ENCODE data around the gene ACACA. TPM values are rescaled to one million over a fixed set of nuclear protein-coding genes. Genes with fewer than 3 reads are reported as not detected.

The ACACA gene
- total RNA-seq, 2 experiments from 2014 or later: 38.6 to 46.3 TPM

GRCh38 chr17:37225465-37225864 lies 181.2 kb downstream of the ACACA start:
- ChIA-PET POLR2A (no interaction called here), CTCF (interaction anchor here (1.0 to 1.3 kb wide), 2 partner anchors 13 to 148 kb away, joined by 3 read pairs; no protein-coding TSS in a partner anchor)
- Mint-ChIP-seq H3K9me3 (no peaks in the 10 kb centered on the region), H3K36me3 (ENCODE audit: low read depth) (peaks cover 12% of the 10 kb centered on the region), H3K4me3 (no peak overlapping the region), H3K4me1 (peaks cover 4% of the 10 kb centered on the region), H3K27ac (no peak overlapping the region), H3K27me3 (no peaks in the 10 kb centered on the region)
- DNase-seq: no peak

GRCh38 chr17:37221865-37222264 lies 184.8 kb downstream of the ACACA start:
- Mint-ChIP-seq H3K4me3 (no peak overlapping the region), H3K27me3 (no peaks in the 10 kb centered on the region), H3K9me3 (no peaks in the 10 kb centered on the region)

GRCh38 chr17:37220607-37220953 lies 186.1 kb downstream of the ACACA start:
- no peaks in the 10 kb centered on the region for H3K9me3 Mint-ChIP-seq
- ChIA-PET CTCF (no interaction called here), POLR2A (no interaction called here)
- H3K27ac Mint-ChIP-seq: no peak overlapping the region
- H3K27me3 Mint-ChIP-seq: no peaks in the 10 kb centered on the region
- H3K4me3 Mint-ChIP-seq: no peak overlapping the region
- peaks cover 20% of the 10 kb centered on the region for H3K36me3 Mint-ChIP-seq (ENCODE audit: low read depth)
- peak; percentile 60 for DNase-seq
- H3K4me1 Mint-ChIP-seq: peaks cover 9% of the 10 kb centered on the region

More at GRCh38 chr17:37221865-37222264, 184.8 kb downstream of the ACACA start:
- no peak for DNase-seq
- Mint-ChIP-seq H3K27ac (no peak overlapping the region), H3K4me1 (peaks cover 9% of the 10 kb centered on the region), H3K36me3 (ENCODE audit: low read depth) (peaks cover 15% of the 10 kb centered on the region)
- ChIA-PET CTCF (no interaction called here), POLR2A (no interaction called here)

- DNase-seq: no peak
- Mint-ChIP-seq H3K27me3 (no peaks in the 10 kb centered on the region), H3K4me3 (no peak overlapping the region), H3K9me3 (no peaks in the 10 kb centered on the region), H3K36me3 (ENCODE audit: low read depth) (peaks cover 20% of the 10 kb centered on the region), H3K4me1 (peaks cover 9% of the 10 kb centered on the region), H3K27ac (no peak overlapping the region)
- CTCF ChIA-PET: interaction anchor here (1.3 kb wide), 1 partner anchor 9 kb away, joined by 4 read pairs; no protein-coding TSS in a partner anchor
- POLR2A ChIA-PET: no interaction called here
Observed at GRCh38 chr17:37219876-37220606, 186.6 kb downstream of the ACACA start.

GRCh38 chr17:37218849-37219248 lies 187.8 kb downstream of the ACACA start:
- Mint-ChIP-seq H3K4me1 (peaks cover 9% of the 10 kb centered on the region), H3K9me3 (no peaks in the 10 kb centered on the region), H3K36me3 (ENCODE audit: low read depth) (peaks cover 20% of the 10 kb centered on the region), H3K27me3 (no peaks in the 10 kb centered on the region), H3K27ac (no peak overlapping the region), H3K4me3 (no peak overlapping the region)
- no peak for DNase-seq
- ChIA-PET CTCF (interaction anchor here (1.3 kb wide), 1 partner anchor 8 kb away, joined by 4 read pairs; no protein-coding TSS in a partner anchor), POLR2A (no interaction called here)

- Mint-ChIP-seq H3K36me3 (ENCODE audit: low read depth) (peaks cover 5% of the 10 kb centered on the region), H3K4me3 (no peak overlapping the region), H3K27ac (no peak overlapping the region), H3K4me1 (no peaks in the 10 kb centered on the region), H3K9me3 (no peaks in the 10 kb centered on the region), H3K27me3 (no peaks in the 10 kb centered on the region)
- CTCF ChIA-PET: no interaction called here
- no peak for DNase-seq
- POLR2A ChIA-PET: no interaction called here
Observed at GRCh38 chr17:37214416-37214815, 192.2 kb downstream of the ACACA start.

- no peaks in the 10 kb centered on the region for H3K27me3 Mint-ChIP-seq
- H3K36me3 Mint-ChIP-seq (ENCODE audit: low read depth): peaks cover 7% of the 10 kb centered on the region
- no peaks in the 10 kb centered on the region for H3K9me3 Mint-ChIP-seq
- ChIA-PET CTCF (interaction anchor here (0.7 kb wide), 2 partner anchors 54 to 342 kb away, joined by 4 to 5 read pairs; no protein-coding TSS in a partner anchor), POLR2A (no interaction called here)
- no peak overlapping the region for H3K4me3 Mint-ChIP-seq
- DNase-seq: no peak
- H3K4me1 Mint-ChIP-seq: no peaks in the 10 kb centered on the region
- H3K27ac Mint-ChIP-seq: no peak overlapping the region
Observed at GRCh38 chr17:37213927-37214326, 192.7 kb downstream of the ACACA start.

GRCh38 chr17:37212179-37212578 lies 194.5 kb downstream of the ACACA start:
- H3K36me3 Mint-ChIP-seq (ENCODE audit: low read depth): peaks cover 10% of the 10 kb centered on the region
- H3K9me3 Mint-ChIP-seq: no peaks in the 10 kb centered on the region
- POLR2A ChIA-PET: no interaction called here
- no peak overlapping the region for H3K27ac Mint-ChIP-seq
- H3K4me1 Mint-ChIP-seq: no peaks in the 10 kb centered on the region
- no peak for DNase-seq
- CTCF ChIA-PET: interaction anchor here (0.8 to 1.1 kb wide), 3 partner anchors 14 to 88 kb away, joined by 3 read pairs; no protein-coding TSS in a partner anchor
- no peak overlapping the region for H3K4me3 Mint-ChIP-seq
- no peaks in the 10 kb centered on the region for H3K27me3 Mint-ChIP-seq

- peaks cover 10% of the 10 kb centered on the region for H3K36me3 Mint-ChIP-seq (ENCODE audit: low read depth)
- no peak overlapping the region for H3K4me3 Mint-ChIP-seq
- DNase-seq: no peak
- ChIA-PET POLR2A (no interaction called here), CTCF (interaction anchor here (0.6 to 1.7 kb wide), 5 partner anchors 8 to 385 kb away, joined by 3 to 9 read pairs (median 3); no protein-coding TSS in a partner anchor)
- no peaks in the 10 kb centered on the region for H3K4me1 Mint-ChIP-seq
- H3K27ac Mint-ChIP-seq: no peak overlapping the region
- H3K9me3 Mint-ChIP-seq: no peaks in the 10 kb centered on the region
- no peaks in the 10 kb centered on the region for H3K27me3 Mint-ChIP-seq
Observed at GRCh38 chr17:37211136-37211535, 195.5 kb downstream of the ACACA start.

- POLR2A ChIA-PET: no interaction called here
- Mint-ChIP-seq H3K4me3 (no peak overlapping the region), H3K27ac (no peak overlapping the region), H3K36me3 (ENCODE audit: low read depth) (peaks cover 17% of the 10 kb centered on the region), H3K4me1 (no peaks in the 10 kb centered on the region), H3K9me3 (no peaks in the 10 kb centered on the region), H3K27me3 (no peaks in the 10 kb centered on the region)
- no peak for DNase-seq
- CTCF ChIA-PET: interaction anchor here (1.1 kb wide), 1 partner anchor 33 kb away, joined by 4 read pairs; no protein-coding TSS in a partner anchor
Observed at GRCh38 chr17:37207103-37207502, 199.5 kb downstream of the ACACA start.

GRCh38 chr17:37206299-37206698 lies 200.3 kb downstream of the ACACA start:
- no peak overlapping the region for H3K27ac Mint-ChIP-seq
- no peaks in the 10 kb centered on the region for H3K9me3 Mint-ChIP-seq
- ChIA-PET POLR2A (no interaction called here), CTCF (no interaction called here)
- no peaks in the 10 kb centered on the region for H3K4me1 Mint-ChIP-seq
- H3K4me3 Mint-ChIP-seq: no peak overlapping the region
- no peak for DNase-seq
- H3K27me3 Mint-ChIP-seq: no peaks in the 10 kb centered on the region
- peaks cover 17% of the 10 kb centered on the region for H3K36me3 Mint-ChIP-seq (ENCODE audit: low read depth)

- H3K36me3 Mint-ChIP-seq (ENCODE audit: low read depth): peaks cover 15% of the 10 kb centered on the region
- ChIA-PET CTCF (no interaction called here), POLR2A (no interaction called here)
- no peaks in the 10 kb centered on the region for H3K9me3 Mint-ChIP-seq
- no peaks in the 10 kb centered on the region for H3K4me1 Mint-ChIP-seq
- H3K27me3 Mint-ChIP-seq: no peaks in the 10 kb centered on the region
- DNase-seq: no peak
- H3K27ac Mint-ChIP-seq: no peak overlapping the region
- no peak overlapping the region for H3K4me3 Mint-ChIP-seq
Observed at GRCh38 chr17:37200497-37200896, 206.1 kb downstream of the ACACA start.

GRCh38 chr17:37197336-37197735 lies 209.3 kb downstream of the ACACA start:
- CTCF ChIA-PET: no interaction called here
- Mint-ChIP-seq H3K4me3 (no peak overlapping the region), H3K27me3 (no peaks in the 10 kb centered on the region), H3K4me1 (no peaks in the 10 kb centered on the region), H3K36me3 (ENCODE audit: low read depth) (peaks cover 10% of the 10 kb centered on the region), H3K9me3 (no peaks in the 10 kb centered on the region), H3K27ac (no peak overlapping the region)
- POLR2A ChIA-PET: no interaction called here
- DNase-seq: no peak

GRCh38 chr17:37194208-37194607 lies 212.4 kb downstream of the ACACA start:
- Mint-ChIP-seq H3K9me3 (no peaks in the 10 kb centered on the region), H3K27ac (no peak overlapping the region), H3K4me1 (no peaks in the 10 kb centered on the region), H3K4me3 (no peak overlapping the region), H3K27me3 (no peaks in the 10 kb centered on the region), H3K36me3 (ENCODE audit: low read depth) (peaks cover 15% of the 10 kb centered on the region)
- ChIA-PET CTCF (interaction anchor here (0.9 kb wide), 1 partner anchor 16 kb away, joined by 3 read pairs; no protein-coding TSS in a partner anchor), POLR2A (no interaction called here)
- no peak for DNase-seq

Data from activated CD4-positive, alpha-beta memory T cell treated with anti-CD3 and anti-CD28 coated beads, Interleukin-2, amount 10 ng/mL, durations not matched to agents 7 days and 5 days (primary cell).